ENCODE data around the gene DONSON. TPM values are rescaled to one million over a fixed set of nuclear protein-coding genes. Genes with fewer than 3 reads are reported as not detected.

DONSON gene
- total and polyA plus RNA-seq, 9 of the 15 experiments (the other 6 are each of a cell fraction or from before 2014, with no cell fraction given), result 26.7 to 124 (median 62.6) TPM

DNA sequence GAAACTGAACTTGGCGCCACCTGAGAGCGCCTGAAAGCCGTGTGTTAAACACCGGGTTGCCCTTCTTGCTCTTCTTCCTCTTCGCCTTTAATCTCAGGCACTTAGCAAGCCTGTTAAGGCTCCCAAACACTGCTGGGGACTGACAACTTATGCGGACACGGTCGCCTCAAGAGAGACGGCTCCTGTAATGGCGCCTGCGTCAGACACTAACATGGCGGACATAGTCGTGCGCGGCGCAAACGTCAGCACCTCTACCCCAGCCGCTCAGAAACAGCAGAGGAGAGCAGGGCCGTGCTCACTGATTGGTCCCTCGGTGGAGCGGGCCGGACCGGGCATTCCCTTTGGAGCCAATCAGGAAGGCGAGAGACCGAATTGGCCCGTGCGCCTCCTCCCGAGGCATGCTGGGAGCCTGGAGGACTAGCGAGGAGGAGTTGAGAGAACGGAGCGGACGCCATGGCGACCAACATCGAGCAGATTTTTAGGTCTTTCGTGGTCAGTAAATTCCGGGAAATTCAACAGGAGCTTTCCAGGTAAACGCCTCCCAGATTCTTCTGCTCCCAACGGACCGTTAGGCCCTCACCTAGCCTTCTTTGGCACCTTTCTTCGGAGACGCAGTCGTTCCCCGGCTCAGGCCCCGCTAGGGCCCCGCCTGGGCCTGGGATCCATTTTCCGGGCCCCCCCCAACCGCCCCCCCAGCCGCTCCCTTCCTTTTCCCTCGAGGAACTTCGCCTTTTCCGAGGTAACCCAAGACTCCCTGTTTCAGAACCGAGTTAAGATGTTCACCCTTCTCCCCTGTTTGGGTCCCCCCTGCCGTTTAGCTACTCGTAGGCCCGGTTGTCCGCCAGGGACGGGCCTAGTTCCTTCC, 45.6 kb downstream of the DONSON start, which contains the start of gene SON (continued):
- peak; percentile 55; the same call in 1 of the 2 replicates for TF ChIP-seq ZBTB40 (IDR thresholded peaks at IDR 0.05)
- no peak for TF ChIP-seq ZBTB40 (CRISPR knock-in tag; IDR thresholded peaks at IDR 0.05)
- peak; percentile 73; the same call in 1 of the 2 replicates for TF ChIP-seq ZBTB7A (IDR thresholded peaks at IDR 0.05; ENCODE audit: borderline replicate concordance, control insufficient read depth, low read depth, low read length)
- no peak for TF ChIP-seq THRAP3 (IDR thresholded peaks at IDR 0.05; ENCODE audit: borderline replicate concordance)
- TF ChIP-seq CSDE1 (IDR thresholded peaks at IDR 0.05), result peak in 1 of 2 experiments; percentile 92; a peak in 3 of 4 replicates
- no peak; the same call in 1 of the 2 replicates for TF ChIP-seq ZEB2 (IDR thresholded peaks at IDR 0.05)
- TF ChIP-seq SIX5 (IDR thresholded peaks at IDR 0.05; ENCODE audit: borderline replicate concordance in 1 of 2, insufficient read depth in 1 of 2, low read depth in 1 of 2, low read length in 2 of 2), result no peak
- 0 out of 2 replicates have a peak, but pooled peaks have one; percentile 15 for TF ChIP-seq ZNF239 (CRISPR knock-in tag; IDR thresholded peaks at IDR 0.05)
- TF ChIP-seq HLTF (IDR thresholded peaks at IDR 0.05), result peak; percentile 91
- TF ChIP-seq PML (IDR thresholded peaks at IDR 0.05; ENCODE audit: low read length), result peak; percentile 76
- peak; percentile 87 for TF ChIP-seq PHF20 (IDR thresholded peaks at IDR 0.05; ENCODE audit: partially characterized antibody)
- TF ChIP-seq MCM5 (IDR thresholded peaks at IDR 0.05; ENCODE audit: low read depth), result no peak
- TF ChIP-seq, protein P1, sequence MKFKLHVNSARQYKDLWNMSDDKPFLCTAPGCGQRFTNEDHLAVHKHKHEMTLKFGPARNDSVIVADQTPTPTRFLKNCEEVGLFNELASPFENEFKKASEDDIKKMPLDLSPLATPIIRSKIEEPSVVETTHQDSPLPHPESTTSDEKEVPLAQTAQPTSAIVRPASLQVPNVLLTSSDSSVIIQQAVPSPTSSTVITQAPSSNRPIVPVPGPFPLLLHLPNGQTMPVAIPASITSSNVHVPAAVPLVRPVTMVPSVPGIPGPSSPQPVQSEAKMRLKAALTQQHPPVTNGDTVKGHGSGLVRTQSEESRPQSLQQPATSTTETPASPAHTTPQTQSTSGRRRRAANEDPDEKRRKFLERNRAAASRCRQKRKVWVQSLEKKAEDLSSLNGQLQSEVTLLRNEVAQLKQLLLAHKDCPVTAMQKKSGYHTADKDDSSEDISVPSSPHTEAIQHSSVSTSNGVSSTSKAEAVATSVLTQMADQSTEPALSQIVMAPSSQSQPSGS (CRISPR knock-in tag; IDR thresholded peaks at IDR 0.05), result no peak
- TF ChIP-seq PTRF (tag; IDR thresholded peaks at IDR 0.05), result no peak
- TF ChIP-seq L3MBTL2 (IDR thresholded peaks at IDR 0.05), result peak; percentile 97
- no peak for TF ChIP-seq IRF2 (CRISPR knock-in tag; IDR thresholded peaks at IDR 0.05)
- TF ChIP-seq ZNF316 (IDR thresholded peaks at IDR 0.05), result peak; percentile 56; the same call in 1 of the 2 replicates
- TF ChIP-seq TRIM24 (IDR thresholded peaks at IDR 0.05), result peak in 1 of 2 experiments; percentile 50; a peak in 2 of 4 replicates
- TF ChIP-seq SIN3B (IDR thresholded peaks at IDR 0.05; ENCODE audit: low read depth), result peak; percentile 79
